Body of pancreas (tissue), 4 donors: ENCODE measurements around the gene QRFP.

ENCODE experiments used
- CTCF ChIP-seq, 7 experiments: fragments of 450-650 bp in 4 of 7; fragments of 200-600 bp in 3 of 7; sonication (generic) in 3 of 7; IDR thresholded peaks; one replicate each; pipeline ENCODE4 v1.5.1; 2016 to 2019; ENCODE audit warnings: antibody characterized with exemption in 7 of 7
- POLR2A ChIP-seq, 3 donors: fragments of 450-650 bp; IDR thresholded peaks; one replicate each; pipeline ENCODE4 v1.6.1; 2016; ENCODE audit warnings: antibody characterized with exemption in 3 of 3, mild to moderate bottlenecking in 2 of 3

- TF ChIP-seq CTCF (IDR thresholded peaks at IDR 0.05) (no peak), POLR2A (IDR thresholded peaks at IDR 0.05) (no peak)
These were observed 7.7 kb upstream of the QRFP start for GRCh38 chr9:130904070-130905044.
